Nephron (organoid): Measurements from ENCODE around the gene LCA5.

Source experiments
- H3K27ac Mint-ChIP-seq, 3 experiments: 2 replicates each; pipeline ENCODE4 v1.8.0; 2020; ENCODE audit warnings: mixed read lengths in 3 of 3, mild to moderate bottlenecking in 2 of 3, moderate library complexity in 1 of 3
- H3K27me3 Mint-ChIP-seq: 2 replicates; pipeline ENCODE4 v1.8.0; 2021; ENCODE audit warnings: low read depth, mild to moderate bottlenecking, moderate library complexity, mixed read lengths
- H3K36me3 Mint-ChIP-seq: 2 replicates; pipeline ENCODE4 v1.8.0; 2020; ENCODE audit warnings: low read depth, mixed read lengths
- H3K4me1 Mint-ChIP-seq: 2 replicates; pipeline ENCODE4 v1.8.0; 2020; ENCODE audit warnings: mixed read lengths
- H3K4me3 Mint-ChIP-seq, 3 experiments: 2 replicates each; pipeline ENCODE4 v1.8.0; 2020; ENCODE audit warnings: mild to moderate bottlenecking in 3 of 3, mixed read lengths in 3 of 3, moderate library complexity in 2 of 3
- H3K9me3 Mint-ChIP-seq: 2 replicates; pipeline ENCODE4 v1.8.0; 2020; ENCODE audit warnings: mixed read lengths
- CTCF ChIP-seq, 3 experiments: fragments of 200-600 bp; sonication (generic); IDR thresholded peaks; one replicate each; pipeline ENCODE4 v1.5.0; 2021; ENCODE audit warnings: antibody characterized with exemption in 3 of 3; ENCODE audit not compliant: unreplicated experiment in 3 of 3

LCA5 gene

GRCh38 chr6:79571030-79571367 is 33.8 kb upstream of the LCA5 start:
- Mint-ChIP-seq H3K9me3 (no peaks in the 10 kb centered on the region), H3K27me3 (no peaks in the 10 kb centered on the region), H3K27ac (peak overlapping the region; percentile 51 to 92 (median 88)), H3K4me3 (peak overlapping the region in 1 of 3 experiments; percentile 15), H3K36me3 (no peaks in the 10 kb centered on the region), H3K4me1 (peaks cover 13% of the 10 kb centered on the region)
- peak in 1 of 3 experiments; percentile 6 for TF ChIP-seq CTCF (IDR thresholded peaks at IDR 0.05; ENCODE audit: unreplicated experiment in 3 of 3)

DNA sequence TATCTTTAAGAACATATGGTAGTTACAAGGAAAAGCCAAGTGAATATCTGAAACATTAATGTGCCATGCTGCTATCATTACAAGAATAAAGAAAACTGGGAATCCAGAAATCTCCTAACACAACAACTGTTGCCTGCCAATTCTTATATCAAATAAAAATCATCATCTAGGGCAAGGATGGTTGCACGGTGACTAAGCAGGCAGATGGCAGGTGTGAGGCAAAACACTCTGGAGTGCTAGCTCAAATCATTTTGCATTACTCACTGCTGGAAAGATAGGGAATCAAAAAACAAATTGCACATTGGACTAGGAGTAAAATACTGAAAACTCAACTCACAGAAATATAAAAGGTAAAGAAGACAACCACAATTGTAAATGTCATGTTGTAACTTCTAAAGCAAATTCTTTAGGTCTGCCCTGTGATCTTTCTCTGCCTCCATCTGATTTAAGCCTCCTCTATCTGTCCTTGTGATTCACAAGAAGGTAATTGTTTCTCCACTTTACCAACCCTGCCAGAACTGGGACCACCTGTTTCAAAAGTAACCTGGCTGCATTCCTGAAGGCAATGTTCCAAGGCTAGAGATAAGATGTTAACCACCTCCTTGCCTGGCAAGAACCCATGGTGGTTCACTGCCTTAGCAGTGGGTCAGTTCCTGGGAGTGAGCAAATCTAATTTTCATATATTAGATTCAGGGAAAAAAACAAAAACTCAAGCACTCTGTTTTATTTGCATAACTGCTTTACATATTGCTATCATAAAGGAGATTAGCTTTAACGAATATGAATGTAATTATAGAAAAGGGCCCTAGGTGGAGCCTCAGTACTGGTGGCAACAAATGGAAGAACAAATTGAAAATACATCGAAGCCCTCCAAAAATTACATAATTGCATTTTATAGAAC is 33.1 kb upstream of the LCA5 start:
- H3K27me3 Mint-ChIP-seq: no peaks in the 10 kb centered on the region
- no peaks in the 10 kb centered on the region for H3K9me3 Mint-ChIP-seq
- H3K4me3 Mint-ChIP-seq: peak overlapping the region in 1 of 3 experiments; percentile 14
- H3K27ac Mint-ChIP-seq: peak overlapping the region; percentile 51 to 92 (median 88)
- peak; percentile 57 to 84 (median 73) for TF ChIP-seq CTCF (IDR thresholded peaks at IDR 0.05; ENCODE audit: unreplicated experiment in 3 of 3)
- no peaks in the 10 kb centered on the region for H3K36me3 Mint-ChIP-seq
- peaks cover 13% of the 10 kb centered on the region for H3K4me1 Mint-ChIP-seq

DNA sequence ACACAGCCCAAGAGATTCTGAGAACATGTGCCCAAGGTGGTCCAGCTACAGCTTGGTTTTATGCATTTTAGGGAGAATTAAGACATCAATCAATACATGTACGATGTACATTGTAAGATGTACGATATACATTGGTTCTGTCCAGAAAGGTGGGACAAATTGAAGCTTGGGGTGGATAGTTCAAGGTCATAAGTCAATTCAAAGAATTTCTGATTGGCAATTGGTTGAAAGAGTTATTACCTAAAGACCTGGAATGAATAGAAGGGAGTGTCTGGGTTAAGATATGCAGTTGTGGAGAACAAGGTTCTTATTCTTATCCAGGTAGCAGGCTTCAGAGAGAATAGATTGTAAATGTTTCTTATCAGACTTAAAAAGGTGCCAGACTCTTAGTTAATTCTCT is 31.8 kb upstream of the LCA5 start:
- Mint-ChIP-seq H3K4me3 (no peak overlapping the region), H3K27me3 (no peaks in the 10 kb centered on the region), H3K27ac (peak overlapping the region in 2 of 3 experiments; percentile 88 to 92), H3K9me3 (no peaks in the 10 kb centered on the region), H3K4me1 (peaks cover 18% of the 10 kb centered on the region), H3K36me3 (no peaks in the 10 kb centered on the region)
- TF ChIP-seq CTCF (IDR thresholded peaks at IDR 0.05; ENCODE audit: unreplicated experiment in 3 of 3): no peak

- Mint-ChIP-seq H3K9me3 (no peaks in the 10 kb centered on the region), H3K4me1 (peaks cover 7% of the 10 kb centered on the region)
Observed at GRCh38 chr6:79564636-79565035, 27.4 kb upstream of the LCA5 start.

DNA sequence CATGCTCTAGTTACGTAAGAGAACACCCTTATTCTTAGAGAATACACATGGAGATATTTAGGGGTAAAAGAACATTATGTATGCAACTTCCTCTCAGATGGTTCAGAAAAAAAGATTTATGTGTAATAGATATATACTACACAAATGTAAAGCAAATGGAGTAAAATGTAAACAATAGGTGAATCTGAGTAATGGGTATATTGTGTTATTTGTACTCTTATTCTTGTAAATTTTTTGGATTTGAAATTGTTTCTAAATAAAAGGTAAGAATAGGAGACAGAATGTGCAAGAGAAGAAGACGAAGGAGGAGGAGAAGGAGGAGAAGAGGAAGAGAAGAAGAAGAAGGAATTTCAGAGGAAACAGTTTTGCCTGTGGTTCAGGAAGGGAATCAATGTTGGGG is 22.5 kb upstream of the LCA5 start:
- Mint-ChIP-seq H3K4me3 (no peak overlapping the region), H3K9me3 (no peaks in the 10 kb centered on the region), H3K4me1 (peaks cover 2% of the 10 kb centered on the region), H3K36me3 (peaks cover 25% of the 10 kb centered on the region), H3K27ac (no peak overlapping the region), H3K27me3 (no peaks in the 10 kb centered on the region)
- no peak for TF ChIP-seq CTCF (IDR thresholded peaks at IDR 0.05; ENCODE audit: unreplicated experiment in 3 of 3)

More at GRCh38 chr6:79564636-79565035, 27.4 kb upstream of the LCA5 start:
- peaks cover 16% of the 10 kb centered on the region for H3K36me3 Mint-ChIP-seq
- H3K4me3 Mint-ChIP-seq: no peak overlapping the region
- TF ChIP-seq CTCF (IDR thresholded peaks at IDR 0.05; ENCODE audit: unreplicated experiment in 3 of 3): no peak
- peak overlapping the region in 2 of 3 experiments; percentile 6 to 23 for H3K27ac Mint-ChIP-seq
- H3K27me3 Mint-ChIP-seq: no peaks in the 10 kb centered on the region
